NCI-H1105 (cell line): ENCODE measurements around the gene ZNF445.
"Not testable (repeated sequence)": the region's sequence is repeated elsewhere in the genome, so short reads cannot be mapped to it uniquely, and the experiment has no call there.

ENCODE experiments used
- DNase-seq: peaks from one replicate; lab custom pipeline; 2025; lab: John Stamatoyannopoulos, UW

The ZNF445 gene

GRCh38 chr3:44434834-44435510 is 42.5 kb downstream of the ZNF445 start:
- DNase-seq, result no peak

GRCh38 chr3:44430466-44430865 is 47.0 kb downstream of the ZNF445 start:
- no peak for DNase-seq

GRCh38 chr3:44429459-44429858 is 48.0 kb downstream of the ZNF445 start:
- no peak for DNase-seq

- DNase-seq, result no peak
Measured at GRCh38 chr3:44428910-44429309, 48.6 kb downstream of the ZNF445 start.

DNA sequence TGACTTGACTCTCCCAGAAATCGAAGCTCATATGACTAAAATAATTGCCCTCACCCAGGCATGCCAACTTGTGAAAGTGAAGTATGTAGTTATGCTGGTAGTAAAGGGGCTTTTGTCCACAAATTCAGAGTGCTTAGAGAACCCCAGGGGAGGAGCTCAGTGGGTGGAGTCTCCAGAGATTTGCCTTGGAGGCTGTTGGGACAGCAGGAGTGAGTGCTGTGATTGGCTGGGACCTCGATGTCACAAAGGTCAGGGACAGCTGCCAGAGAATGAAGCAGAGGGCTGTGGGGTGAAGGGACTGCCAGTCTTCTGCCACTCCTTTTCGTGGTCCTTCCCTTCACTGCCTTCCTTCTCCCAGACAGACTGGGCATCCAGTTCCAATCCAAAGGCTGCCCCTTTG is 49.8 kb downstream of the ZNF445 start:
- no peak for DNase-seq

GRCh38 chr3:44424758-44425157 is 52.7 kb downstream of the ZNF445 start:
- DNase-seq, result no peak

GRCh38 chr3:44421280-44421679 is 56.2 kb downstream of the ZNF445 start:
- no peak for DNase-seq

GRCh38 chr3:44420676-44421075 is 56.8 kb downstream of the ZNF445 start:
- DNase-seq, result no peak

DNA sequence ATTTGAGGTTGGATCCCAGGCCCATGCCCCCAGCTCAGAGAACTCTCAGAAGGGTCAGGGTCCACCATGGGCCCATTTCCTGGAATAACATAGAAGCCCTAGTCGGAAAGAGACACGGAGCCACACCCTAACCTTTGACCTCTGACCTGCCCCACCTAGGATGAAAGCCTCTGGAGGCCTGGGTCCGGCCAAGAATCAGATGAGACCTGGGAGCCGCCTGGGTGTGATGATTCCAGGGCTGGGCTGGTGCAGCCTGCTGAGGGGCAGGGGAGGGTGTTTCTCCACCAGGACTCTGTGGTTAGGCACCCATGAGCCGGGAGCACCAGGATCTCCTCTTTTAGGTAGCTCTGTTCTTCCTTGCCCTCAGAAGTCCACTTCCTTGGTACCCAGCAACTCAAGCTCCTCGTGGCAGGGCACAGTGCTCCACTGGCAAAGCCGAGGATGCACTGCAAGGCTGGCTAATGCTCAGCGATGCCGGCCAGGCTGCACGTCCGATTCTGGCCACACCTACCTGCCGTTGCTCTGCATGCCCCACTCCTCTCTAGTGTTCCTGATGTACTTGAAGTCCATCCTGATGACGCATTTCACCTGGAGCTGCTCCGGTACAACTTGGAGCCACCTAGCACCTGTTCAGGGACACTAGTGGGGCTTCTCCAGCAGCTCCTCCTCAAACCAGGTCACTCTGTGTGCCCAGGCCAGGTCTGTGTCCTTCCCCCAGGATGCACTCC is 57.4 kb downstream of the ZNF445 start:
- no peak for DNase-seq

- DNase-seq, result no peak
Measured at GRCh38 chr3:44419116-44419922, 58.2 kb downstream of the ZNF445 start.

GRCh38 chr3:44418549-44418948 is 58.9 kb downstream of the ZNF445 start:
- no peak for DNase-seq

GRCh38 chr3:44418118-44418517 is 59.4 kb downstream of the ZNF445 start:
- not testable (repeated sequence) for DNase-seq

- no peak for DNase-seq
Measured at GRCh38 chr3:44416031-44417030, 61.1 kb downstream of the ZNF445 start.

- DNase-seq, result no peak
Measured at GRCh38 chr3:44415421-44415820, 62.0 kb downstream of the ZNF445 start.

DNA sequence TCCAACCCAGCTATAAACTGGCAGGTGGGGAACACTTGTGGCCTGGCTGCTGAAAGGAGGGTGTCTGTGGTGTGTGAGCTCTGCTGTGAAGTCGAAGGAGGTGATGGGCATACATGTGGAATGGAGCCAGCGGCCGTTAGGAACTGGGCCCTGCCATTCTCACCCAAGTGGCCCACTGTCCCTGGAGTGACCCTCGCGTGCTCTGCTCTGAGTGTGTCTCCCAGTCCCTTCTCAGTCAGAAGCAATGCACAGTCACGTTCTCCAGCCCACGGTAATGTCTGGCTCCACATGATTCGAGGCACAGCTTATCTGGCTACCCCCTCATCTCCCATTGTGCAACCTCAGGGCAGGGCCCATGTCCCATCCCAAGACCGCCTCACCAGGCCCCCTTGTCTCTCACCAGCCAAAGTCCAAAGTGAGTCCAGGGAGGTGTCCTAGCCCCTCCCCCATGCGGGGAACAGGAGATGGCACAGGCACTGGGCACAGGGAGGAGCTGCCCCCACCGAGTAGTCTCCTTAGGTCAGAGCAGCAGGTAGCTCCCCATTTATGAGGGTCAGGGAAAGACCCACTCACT is 62.9 kb downstream of the ZNF445 start:
- DNase-seq, result no peak

- DNase-seq, result no peak
Measured at GRCh38 chr3:44412365-44412764, 65.1 kb downstream of the ZNF445 start.

DNA sequence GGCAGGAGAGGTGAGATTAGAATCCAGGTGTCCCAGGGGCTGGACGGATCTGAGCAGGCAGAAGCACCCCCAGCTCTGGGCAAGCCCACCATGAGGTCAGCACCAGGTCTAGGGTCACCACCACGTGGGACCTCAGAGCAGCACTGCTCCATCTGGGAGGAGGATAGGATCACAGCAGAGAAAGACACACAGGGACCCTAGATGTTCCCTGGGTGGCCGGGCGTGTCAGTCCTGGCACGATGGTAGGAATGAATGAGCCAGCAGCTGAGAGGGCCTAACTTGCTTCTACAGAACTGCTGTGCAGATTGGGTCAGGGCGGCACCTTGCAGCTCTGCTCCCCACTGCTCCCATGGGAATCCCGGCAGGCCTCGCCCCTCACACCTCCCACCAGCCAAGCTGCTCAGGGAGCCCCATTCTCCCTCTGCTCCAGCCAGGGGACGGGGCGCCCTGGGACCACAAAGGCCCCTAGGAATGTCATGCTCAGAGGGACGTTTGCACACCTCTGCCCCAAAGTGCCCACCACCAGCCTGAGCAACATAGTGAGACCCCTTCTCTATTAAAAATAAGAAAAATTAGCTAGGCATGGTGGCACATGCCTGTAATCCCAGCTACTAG is 66.3 kb downstream of the ZNF445 start:
- DNase-seq, result no peak

- DNase-seq, result no peak
Measured at GRCh38 chr3:44409640-44410410, 67.6 kb downstream of the ZNF445 start.

GRCh38 chr3:44402548-44402947 is 74.9 kb downstream of the ZNF445 start:
- no peak for DNase-seq

- no peak for DNase-seq
Measured at GRCh38 chr3:44400771-44401170, 76.7 kb downstream of the ZNF445 start.
